Renal pelvis (tissue), 12 donors: ENCODE data around the gene TMED9. TPM values are rescaled to one million over a fixed set of nuclear protein-coding genes. Genes with fewer than 3 reads are reported as not detected.

ENCODE experiments used
- DNase-seq: peaks from one replicate; pipeline ENCODE4 v3.0.0-alpha.2; 2013
- long read RNA-seq, 16 experiments: transcript quantifications; one replicate each; lab custom pipeline, GENCODE V29; 2026
- polyA plus RNA-seq, 3 donors: library from polyadenylated mRNA; unstranded; fragments of 120-200 nt; gene quantifications; one replicate each; pipeline ENCODE4 v1.2.1, GENCODE V29; 2013; ENCODE audit not compliant: insufficient read length in 3 of 3

Gene TMED9
- polyA plus RNA-seq: 100 to 1,000 TPM; 164 to 180 (median 166) TPM
- long read RNA-seq, donor 1, transcript TMED9-201 (5 exons, 1,473 nt): major isoform, 177 of 194 reads
- long read RNA-seq, donor 1, partial matches to known transcripts: 12 of 194 reads
- long read RNA-seq, donor 1, other reads (novel, unspliced or antisense): 0 of 194 reads
- long read RNA-seq, donor 2, transcript TMED9-201 (5 exons, 1,473 nt): major isoform, 209 of 232 reads
- long read RNA-seq, donor 2, partial matches to known transcripts: 10 of 232 reads
- long read RNA-seq, donor 2, other reads (novel, unspliced or antisense): 5 of 232 reads
- long read RNA-seq, donor 3, transcript TMED9-201 (5 exons, 1,473 nt): major isoform, 160 of 176 reads
- long read RNA-seq, donor 3, partial matches to known transcripts: 11 of 176 reads
- long read RNA-seq, donor 3, other reads (novel, unspliced or antisense): 0 of 176 reads
- long read RNA-seq, donor 4, transcript TMED9-201 (5 exons, 1,473 nt): major isoform, 223 of 242 reads
- long read RNA-seq, donor 4, partial matches to known transcripts: 17 of 242 reads
- long read RNA-seq, donor 4, other reads (novel, unspliced or antisense): 0 of 242 reads
- long read RNA-seq, donor 5, transcript TMED9-201 (5 exons, 1,473 nt): major isoform, 52 of 53 reads
- long read RNA-seq, donor 5, partial matches to known transcripts: 0 of 53 reads
- long read RNA-seq, donor 5, other reads (novel, unspliced or antisense): 0 of 53 reads
- long read RNA-seq, donor 6, transcript TMED9-201 (5 exons, 1,473 nt): major isoform, 174 of 197 reads
- long read RNA-seq, donor 6, partial matches to known transcripts: 19 of 197 reads
- long read RNA-seq, donor 6, other reads (novel, unspliced or antisense): 0 of 197 reads
- long read RNA-seq, donor 7, transcript TMED9-201 (5 exons, 1,473 nt): major isoform, 119 of 135 reads
- long read RNA-seq, donor 7, transcript TMED9-205 (3 exons, 821 nt): minor isoform, 5 of 135 reads
- long read RNA-seq, donor 7, transcript TMED9-206 (4 exons, 772 nt): minor isoform, 5 of 135 reads
- long read RNA-seq, donor 7, partial matches to known transcripts: 6 of 135 reads
- long read RNA-seq, donor 7, other reads (novel, unspliced or antisense): 0 of 135 reads
- long read RNA-seq, donor 8, transcript TMED9-201 (5 exons, 1,473 nt): major isoform, 75 of 83 reads
- long read RNA-seq, donor 8, partial matches to known transcripts: 5 of 83 reads
- long read RNA-seq, donor 8, other reads (novel, unspliced or antisense): 0 of 83 reads
- long read RNA-seq, donor 9, transcript TMED9-201 (5 exons, 1,473 nt): major isoform, 184 of 333 reads
- long read RNA-seq, donor 9, partial matches to known transcripts: 138 of 333 reads
- long read RNA-seq, donor 9, other reads (novel, unspliced or antisense): 5 of 333 reads
- long read RNA-seq, donor 10, transcript TMED9-206 (4 exons, 772 nt): minor isoform, 5 of 173 reads
- long read RNA-seq, donor 10, transcript TMED9-201 (5 exons, 1,473 nt): major isoform, 141 of 173 reads
- long read RNA-seq, donor 10, partial matches to known transcripts: 23 of 173 reads
- long read RNA-seq, donor 10, other reads (novel, unspliced or antisense): 0 of 173 reads
- long read RNA-seq, donor 11, transcript TMED9-201 (5 exons, 1,473 nt): major isoform, 68 of 78 reads
- long read RNA-seq, donor 11, partial matches to known transcripts: 6 of 78 reads
- long read RNA-seq, donor 11, other reads (novel, unspliced or antisense): 0 of 78 reads
- long read RNA-seq, donor 12, transcript TMED9-201 (5 exons, 1,473 nt): major isoform, 210 of 312 reads
- long read RNA-seq, donor 12, partial matches to known transcripts: 98 of 312 reads
- long read RNA-seq, donor 12, other reads (novel, unspliced or antisense): 0 of 312 reads
- long read RNA-seq, donor 13, transcript TMED9-201 (5 exons, 1,473 nt): major isoform, 66 of 71 reads
- long read RNA-seq, donor 13, transcript TMED9-206 (4 exons, 772 nt): minor isoform, 5 of 71 reads
- long read RNA-seq, donor 13, partial matches to known transcripts: 0 of 71 reads
- long read RNA-seq, donor 13, other reads (novel, unspliced or antisense): 0 of 71 reads
- long read RNA-seq, donor 14, transcript TMED9-201 (5 exons, 1,473 nt): major isoform, 169 of 408 reads
- long read RNA-seq, donor 14, transcript TMED9-205 (3 exons, 821 nt): minor isoform, 6 of 408 reads
- long read RNA-seq, donor 14, partial matches to known transcripts: 232 of 408 reads
- long read RNA-seq, donor 14, other reads (novel, unspliced or antisense): 0 of 408 reads
- long read RNA-seq, donor 15, transcript TMED9-201 (5 exons, 1,473 nt): major isoform, 213 of 240 reads
- long read RNA-seq, donor 15, partial matches to known transcripts: 15 of 240 reads
- long read RNA-seq, donor 15, other reads (novel, unspliced or antisense): 5 of 240 reads
- long read RNA-seq, donor 16, transcript TMED9-201 (5 exons, 1,473 nt): major isoform, 186 of 346 reads
- long read RNA-seq, donor 16, partial matches to known transcripts: 149 of 346 reads
- long read RNA-seq, donor 16, other reads (novel, unspliced or antisense): 6 of 346 reads

DNA sequence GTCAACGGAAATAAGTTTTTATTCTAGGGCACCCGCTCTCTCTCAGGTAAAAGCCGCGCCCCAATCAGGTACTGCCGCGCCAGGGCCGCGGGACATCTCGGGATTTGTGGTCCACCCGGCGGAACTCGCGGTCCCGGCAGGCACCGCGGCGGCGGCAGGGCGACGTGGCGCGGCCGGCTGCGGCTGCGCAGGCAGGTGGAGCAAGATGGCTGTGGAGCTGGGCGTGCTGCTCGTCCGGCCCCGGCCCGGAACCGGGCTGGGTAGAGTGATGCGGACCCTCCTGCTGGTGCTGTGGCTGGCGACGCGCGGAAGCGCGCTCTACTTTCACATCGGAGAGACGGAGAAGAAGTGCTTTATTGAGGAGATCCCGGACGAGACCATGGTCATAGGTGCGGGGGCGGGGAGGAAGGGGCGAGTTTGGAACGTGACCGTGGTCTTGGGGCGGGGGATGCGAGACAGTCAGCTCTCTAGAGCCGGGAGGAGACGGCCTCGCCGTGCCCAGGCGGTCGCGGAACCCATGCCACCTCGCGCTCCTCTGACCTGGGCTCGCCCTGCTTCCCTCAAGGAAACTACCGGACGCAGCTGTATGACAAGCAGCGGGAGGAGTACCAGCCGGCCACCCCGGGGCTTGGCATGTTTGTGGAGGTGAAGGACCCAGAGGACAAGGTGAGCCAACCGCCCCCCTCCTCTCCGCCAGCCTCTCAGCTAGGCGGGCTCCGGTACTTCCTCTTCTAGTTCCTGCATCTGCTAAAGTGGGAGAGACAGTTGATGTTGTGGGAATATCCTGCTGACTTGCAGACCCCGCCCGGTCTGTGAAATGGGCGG, at the start of gene TMED9:
Gene TMED9, plus strand, starts transcription at position 194 of the 825 bp plus-strand sequence. Its CDS starts 12 bp downstream, at position 206.
- DNase-seq: peak; percentile 85

DNA sequence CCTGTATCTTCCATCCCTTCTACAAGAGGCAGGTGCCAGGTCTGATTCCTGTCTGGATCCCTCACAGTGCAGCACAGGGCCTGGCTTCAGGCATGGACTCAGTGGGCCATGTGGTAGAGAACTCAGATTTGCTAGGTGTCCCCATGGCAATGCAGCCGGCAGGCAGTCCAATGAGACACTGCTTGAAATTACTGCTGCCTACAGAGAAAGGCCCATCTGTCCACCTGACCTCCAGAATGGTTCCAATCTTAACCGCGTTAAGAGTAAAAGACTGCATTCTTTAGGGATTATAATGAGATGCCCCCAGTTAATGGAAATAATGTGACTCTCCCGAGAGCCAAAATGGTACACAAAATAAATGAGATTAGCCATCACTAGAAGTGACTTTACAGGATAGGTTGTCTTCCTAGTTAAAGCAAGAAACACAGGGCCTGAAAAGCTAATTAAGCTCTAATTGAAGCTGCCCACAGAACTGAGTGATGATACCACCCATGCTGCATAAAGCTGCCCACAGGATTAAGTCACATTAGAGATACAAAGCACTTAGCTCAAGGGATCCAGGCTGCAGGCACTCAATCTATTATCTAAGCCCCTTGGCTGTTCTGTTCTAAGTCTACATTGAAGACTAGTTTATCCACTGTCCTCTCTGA, 49.1 kb upstream of the TMED9 start:
- DNase-seq: no peak

GRCh38 chr5:177545487-177546257, 46.3 kb upstream of the TMED9 start:
- no peak for DNase-seq

DNA sequence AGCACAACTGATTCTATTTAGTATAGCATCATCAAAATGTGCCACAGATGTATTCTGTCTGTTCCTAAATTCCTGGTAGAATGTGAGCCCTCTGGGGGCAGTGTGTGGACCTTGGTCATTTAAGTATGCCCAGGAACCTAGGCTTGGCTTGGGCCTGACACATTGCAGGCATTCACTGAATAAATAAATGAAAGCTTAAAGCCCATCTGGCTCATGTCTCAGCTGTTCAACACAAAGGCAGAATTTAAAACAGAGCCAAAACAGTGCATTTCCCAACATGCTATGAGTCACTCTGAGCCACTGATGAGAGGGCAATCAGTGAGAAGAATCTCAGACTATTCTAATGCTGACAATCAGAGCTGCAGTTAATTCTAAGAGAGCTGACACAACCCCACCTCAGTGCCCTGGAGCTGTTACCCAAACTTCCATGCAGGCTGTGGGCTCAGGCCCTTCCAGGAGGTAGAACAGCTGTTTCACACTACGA, 45.7 kb upstream of the TMED9 start:
- no peak for DNase-seq

- no peak for DNase-seq
Observed at GRCh38 chr5:177547736-177548135, 44.3 kb upstream of the TMED9 start.

GRCh38 chr5:177548495-177548894, 43.5 kb upstream of the TMED9 start:
- no peak for DNase-seq

DNA sequence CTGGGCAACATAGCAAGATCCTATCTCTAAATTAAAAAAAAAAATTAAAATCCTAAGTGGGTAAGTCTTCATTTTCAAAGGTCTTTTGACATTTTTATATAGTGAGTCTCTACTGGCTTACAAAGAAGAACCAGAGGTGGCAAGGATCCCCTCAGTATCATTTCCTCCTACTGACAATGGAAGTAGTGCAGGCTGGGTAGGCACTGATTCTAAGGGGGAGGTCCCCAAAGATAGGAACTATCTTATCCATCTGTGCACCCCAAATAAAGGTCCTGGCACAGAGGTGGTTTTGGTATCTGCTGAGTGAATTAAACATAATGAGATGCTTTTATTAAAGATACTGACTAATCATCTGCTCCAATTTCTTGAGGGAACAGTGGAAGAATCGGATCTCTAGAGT, 41.9 kb upstream of the TMED9 start:
- DNase-seq: no peak

GRCh38 chr5:177552839-177553455, 39.1 kb upstream of the TMED9 start:
- DNase-seq: no peak

DNA sequence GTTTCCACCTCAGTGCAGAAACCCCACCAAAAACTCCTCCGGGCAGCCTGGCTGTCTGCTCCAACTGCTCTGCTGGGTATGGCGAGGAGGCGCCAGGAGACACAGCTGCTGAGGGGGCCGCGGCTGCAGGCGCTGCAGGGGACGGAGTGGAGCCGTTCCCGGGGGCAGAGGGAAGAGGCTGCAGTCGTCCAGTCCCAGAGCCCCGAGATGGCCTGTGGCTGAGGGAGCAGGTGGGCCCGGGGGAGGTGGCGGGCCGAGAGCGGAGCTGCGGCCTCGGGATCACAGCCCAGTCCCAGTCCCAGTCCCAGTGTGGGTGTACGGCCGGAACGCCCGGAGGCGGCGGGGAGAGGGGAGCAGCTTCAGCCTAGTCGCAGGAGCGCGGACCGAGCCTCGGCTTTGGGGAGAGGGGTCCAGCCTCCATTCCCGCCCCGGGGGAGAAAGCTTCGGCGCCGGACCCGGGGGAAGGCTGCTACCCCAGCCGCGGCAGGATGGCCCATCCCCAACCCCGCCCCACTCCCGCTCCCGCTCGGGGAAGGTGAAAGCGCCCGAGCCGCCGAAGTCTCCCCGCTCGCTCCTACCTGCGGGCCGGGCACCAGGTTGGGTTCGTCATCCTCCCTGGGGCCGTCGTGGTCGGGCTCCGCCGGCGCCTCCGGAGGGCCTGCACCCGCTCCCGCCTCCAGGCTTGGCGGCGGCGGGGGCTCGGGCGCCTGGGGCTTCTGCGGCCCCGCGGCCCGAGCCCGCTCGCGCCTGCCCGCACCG, 38.2 kb upstream of the TMED9 start:
- no peak for DNase-seq

GRCh38 chr5:177554474-177555111, 37.4 kb upstream of the TMED9 start, which contains the start of gene FAM193B:
TSS of gene FAM193B (minus strand) at chr5:177554563. CDS start at chr5:177554458, 105 bp downstream.
- peak; percentile 93 for DNase-seq

- DNase-seq: no peak
Observed at GRCh38 chr5:177555228-177555627, 36.8 kb upstream of the TMED9 start.

GRCh38 chr5:177555665-177556064, 36.3 kb upstream of the TMED9 start:
- no peak for DNase-seq

GRCh38 chr5:177557041-177557647, 34.9 kb upstream of the TMED9 start:
- no peak for DNase-seq

DNA sequence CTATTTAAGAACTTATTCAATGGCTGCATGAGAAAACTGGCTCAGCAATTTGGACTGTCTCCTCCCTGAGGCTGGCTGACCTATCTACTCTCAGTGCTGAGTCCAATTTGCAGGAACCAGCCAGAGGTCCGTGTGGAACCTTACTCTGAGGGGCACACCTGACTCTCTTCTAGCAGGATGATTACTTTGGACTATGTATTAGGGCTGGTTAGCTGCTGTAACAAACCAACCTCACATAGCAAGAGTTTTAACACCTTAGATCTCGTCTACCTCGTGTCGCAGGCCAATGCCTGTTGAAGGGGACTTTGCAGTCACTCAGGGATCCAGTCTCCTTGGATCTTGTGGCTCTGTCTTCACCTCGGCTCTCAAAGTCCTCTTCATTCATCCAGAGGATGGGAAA, 34.2 kb upstream of the TMED9 start:
- no peak for DNase-seq
